CD4-positive, alpha-beta T cell (primary cell): ENCODE data around the gene EDEM1. TPM values are rescaled to one million over a fixed set of nuclear protein-coding genes. Genes with fewer than 3 reads are reported as not detected.

Experiments used
- ATAC-seq: fragments of 200-7000 bp; cut with Tn5 transposase; one replicate; pipeline ENCODE4 v1.10.0; 2022; ENCODE audit warnings: mild to moderate bottlenecking; ENCODE audit not compliant: poor library complexity
- CTCF ChIA-PET: fragments of 350-600 bp; sonication (Branson Sonifier 250); formaldehyde crosslinking; loops from one replicate; lab custom pipeline; 2021; ENCODE audit warnings: antibody characterized with exemption, inconsistent platforms; lab: Charles Lee
- POLR2A ChIA-PET: fragments of 350-600 bp; sonication (Branson Sonifier 250); formaldehyde crosslinking; loops from one replicate; lab custom pipeline; 2021; ENCODE audit warnings: antibody characterized with exemption, inconsistent platforms; lab: Charles Lee
- DNase-seq, 14 experiments: peaks; one replicate each; pipeline ENCODE4 v3.0.0-alpha.2; 2013 to 2020; ENCODE audit warnings: mixed read lengths in 2 of 14
- H3K27ac ChIP-seq, 2 donors: one replicate each; pipeline versions ENCODE4 v1.5.1 to v1.7.0; 2013; ENCODE audit warnings: low read length in 2 of 2, low read depth in 1 of 2, mild to moderate bottlenecking in 1 of 2
- H3K27me3 ChIP-seq, 2 experiments: 1 replicate in 1 of 2; 2 replicates in 1 of 2; pipeline versions ENCODE4 v1.6.1 to v1.7.0; 2013; ENCODE audit warnings: low read length in 2 of 2, control low read depth in 1 of 2, mild to moderate bottlenecking in 1 of 2, moderate library complexity in 1 of 2; ENCODE audit not compliant: insufficient read depth in 2 of 2, control insufficient read depth in 1 of 2
- H3K36me3 ChIP-seq: one replicate; pipeline ENCODE4 v1.6.1; 2013; ENCODE audit warnings: low read length, control low read depth; ENCODE audit not compliant: insufficient read depth
- H3K4me1 ChIP-seq: one replicate; pipeline ENCODE4 v1.6.1; 2013; ENCODE audit warnings: low read length, control low read depth; ENCODE audit not compliant: insufficient read depth
- H3K4me3 ChIP-seq: one replicate; pipeline ENCODE4 v1.5.1; 2013; ENCODE audit warnings: mild to moderate bottlenecking, low read length, moderate library complexity
- H3K9me3 ChIP-seq, 2 experiments: 1 replicate in 1 of 2; 2 replicates in 1 of 2; pipeline versions ENCODE4 v1.6.1 to v1.7.0; 2013; ENCODE audit warnings: low read length in 2 of 2, mild to moderate bottlenecking in 2 of 2, control low read depth in 1 of 2, moderate library complexity in 1 of 2; ENCODE audit not compliant: control insufficient read depth in 1 of 2, insufficient read depth in 1 of 2
- H3K27ac Mint-ChIP-seq: one replicate; pipeline ENCODE4 v1.8.0; 2020; ENCODE audit warnings: mixed read lengths
- H3K27me3 Mint-ChIP-seq: one replicate; pipeline ENCODE4 v1.8.0; 2021; ENCODE audit warnings: mixed read lengths
- H3K36me3 Mint-ChIP-seq: one replicate; pipeline ENCODE4 v1.8.0; 2021; ENCODE audit warnings: low read depth, mixed read lengths
- H3K4me1 Mint-ChIP-seq: one replicate; pipeline ENCODE4 v1.8.0; 2021; ENCODE audit warnings: low read depth, mixed read lengths
- H3K4me3 Mint-ChIP-seq: one replicate; pipeline ENCODE4 v1.8.0; 2020; ENCODE audit warnings: mild to moderate bottlenecking, mixed read lengths
- H3K9me3 Mint-ChIP-seq: one replicate; pipeline ENCODE4 v1.8.0; 2020; ENCODE audit warnings: mixed read lengths
- CTCF ChIP-seq: fragments of 200-600 bp; IDR thresholded peaks from one replicate; pipeline ENCODE4 v1.8.0; 2022; ENCODE audit warnings: antibody characterized with exemption, mild to moderate bottlenecking
- intact Hi-C, 2 experiments: fragments of 100-400 bp; cut with DNase I in 1 of 2; cut with micrococcal nuclease in 1 of 2; formaldehyde crosslinking; loops; one replicate each; pipeline versions ENCODE4 v1.15.1 to v1.9.0; 2023 to 2025; cut with DNase I, micrococcal nuclease
- total RNA-seq, 174 experiments: library from RNA in 2 of 174; stranded (reverse) in 2 of 174; gene quantifications; one replicate each; pipeline ENCODE4 v1.2.3 and lab custom pipeline; 2021 to 2026

The EDEM1 gene
- total RNA-seq, 2 experiments from 2014 or later, result 106 to 114 TPM

DNA sequence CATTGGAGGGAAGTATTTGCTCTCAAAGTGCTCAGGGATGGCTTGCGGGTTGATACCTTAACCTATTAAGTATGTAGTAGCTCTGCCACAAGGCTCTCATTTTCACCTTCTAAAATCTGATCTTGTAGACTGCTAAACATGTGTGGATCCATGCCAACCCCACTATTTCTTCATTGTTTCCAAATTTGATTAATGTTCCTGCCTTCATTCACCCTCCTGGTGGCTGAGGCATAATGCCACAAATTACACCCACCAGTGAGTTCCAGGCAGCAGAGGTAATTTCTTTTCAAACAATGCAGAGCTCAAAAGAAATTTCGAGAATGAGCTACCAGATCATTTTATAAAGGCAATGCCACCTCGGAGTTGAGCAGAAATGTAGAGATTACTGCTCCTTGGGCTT, 71.0 kb downstream of the EDEM1 start:
- ChIA-PET CTCF (no interaction called here), POLR2A (interaction anchor here (0.5 kb wide), 1 partner anchor 58 kb away, joined by 3 read pairs; no protein-coding TSS in a partner anchor)
- no peaks in the 10 kb centered on the region for H3K9me3 ChIP-seq
- TF ChIP-seq CTCF, result no peak
- H3K4me1 ChIP-seq, result no peaks in the 10 kb centered on the region
- H3K36me3 ChIP-seq, result no peaks in the 10 kb centered on the region
- no peak overlapping the region for H3K27ac Mint-ChIP-seq
- H3K4me1 Mint-ChIP-seq, result peaks cover 14% of the 10 kb centered on the region
- no peak overlapping the region for H3K4me3 Mint-ChIP-seq
- intact Hi-C loops, result no loop called here
- no peaks in the 10 kb centered on the region for H3K27me3 ChIP-seq
- H3K9me3 Mint-ChIP-seq, result no peaks in the 10 kb centered on the region
- ATAC-seq (no peak), DNase-seq (no peak)
- H3K36me3 Mint-ChIP-seq, result no peaks in the 10 kb centered on the region
- no peaks in the 10 kb centered on the region for H3K27me3 Mint-ChIP-seq
- no peak overlapping the region for H3K4me3 ChIP-seq
- no peak overlapping the region for H3K27ac ChIP-seq

DNA sequence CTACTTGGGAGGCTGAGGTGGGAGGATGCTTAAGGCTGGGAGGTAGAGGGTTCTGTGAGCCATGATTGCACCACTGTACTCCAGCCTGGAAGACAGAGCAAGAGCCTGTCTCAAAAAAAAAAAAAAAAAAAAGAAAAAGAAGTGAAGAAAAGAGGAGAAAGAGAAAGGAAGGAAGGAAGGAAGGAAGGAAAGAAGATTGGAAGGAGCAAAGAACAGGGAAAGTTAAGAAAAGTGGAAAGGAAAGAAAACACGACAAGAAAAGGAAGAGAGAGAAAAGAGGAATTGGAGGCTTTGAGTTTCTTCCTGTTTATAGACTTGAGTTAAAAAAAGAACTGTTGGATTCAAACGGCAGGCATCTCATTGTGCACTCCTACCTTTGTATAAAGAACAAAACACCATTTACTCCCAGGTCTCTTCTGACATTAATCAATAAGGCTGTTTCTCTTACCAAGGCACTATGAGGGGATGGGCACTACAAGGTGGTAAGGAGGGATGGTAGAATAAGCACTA, 73.5 kb downstream of the EDEM1 start:
- ChIA-PET CTCF (no interaction called here), POLR2A (no interaction called here)
- Histone ChIP-seq H3K4me1 (no peaks in the 10 kb centered on the region), H3K9me3 (no peaks in the 10 kb centered on the region), H3K4me3 (no peak overlapping the region), H3K27me3 (no peaks in the 10 kb centered on the region), H3K36me3 (no peaks in the 10 kb centered on the region), H3K27ac (no peak overlapping the region)
- no peak for TF ChIP-seq CTCF
- H3K4me3 Mint-ChIP-seq, result no peak overlapping the region
- H3K27ac Mint-ChIP-seq, result no peak overlapping the region
- no peaks in the 10 kb centered on the region for H3K9me3 Mint-ChIP-seq
- DNase-seq, result no peak
- intact Hi-C loops, result no loop called here
- peaks cover 14% of the 10 kb centered on the region for H3K4me1 Mint-ChIP-seq
- ATAC-seq, result no peak
- H3K36me3 Mint-ChIP-seq, result no peaks in the 10 kb centered on the region
- no peaks in the 10 kb centered on the region for H3K27me3 Mint-ChIP-seq

DNA sequence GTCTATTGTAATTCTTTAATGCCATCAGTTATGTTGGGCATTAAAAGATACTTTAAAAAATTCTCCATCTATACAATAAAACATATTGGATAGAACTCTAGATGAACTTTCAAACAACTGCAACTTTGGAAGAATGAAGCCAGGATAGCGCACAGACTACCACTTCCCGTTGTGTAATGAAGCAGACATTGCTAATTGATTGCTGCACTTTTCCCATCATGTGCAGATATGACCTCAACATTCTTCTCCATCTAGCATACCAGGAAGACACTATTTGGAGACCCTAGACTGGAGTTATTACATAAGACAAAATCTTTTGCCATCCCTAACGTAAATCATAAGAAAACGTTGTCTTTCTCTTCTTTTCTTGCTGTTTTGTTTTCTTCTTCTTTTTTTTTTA, 75.0 kb downstream of the EDEM1 start:
- H3K4me3 Mint-ChIP-seq, result no peak overlapping the region
- H3K27me3 ChIP-seq, result no peaks in the 10 kb centered on the region
- no peaks in the 10 kb centered on the region for H3K27me3 Mint-ChIP-seq
- no peak overlapping the region for H3K27ac ChIP-seq
- no peak overlapping the region for H3K27ac Mint-ChIP-seq
- H3K4me3 ChIP-seq, result no peak overlapping the region
- no peak for TF ChIP-seq CTCF
- H3K4me1 Mint-ChIP-seq, result peaks cover 14% of the 10 kb centered on the region
- H3K9me3 Mint-ChIP-seq, result no peaks in the 10 kb centered on the region
- no peaks in the 10 kb centered on the region for H3K36me3 ChIP-seq
- intact Hi-C loops, result no loop called here
- no peaks in the 10 kb centered on the region for H3K36me3 Mint-ChIP-seq
- no peaks in the 10 kb centered on the region for H3K9me3 ChIP-seq
- ATAC-seq, result no peak
- H3K4me1 ChIP-seq, result no peaks in the 10 kb centered on the region
- DNase-seq, result no peak
- POLR2A ChIA-PET, result no interaction called here
- CTCF ChIA-PET, result no interaction called here
